HepG2 (cell line): ENCODE data around the gene PSMD12. TPM values are rescaled to one million over a fixed set of nuclear protein-coding genes. Genes with fewer than 3 reads are reported as not detected.

Experiments
- FOXO4 ChIP-seq: sonication (generic); formaldehyde crosslinking; conservative IDR thresholded peaks from 2 replicates; pipeline ENCODE4 v1.8.1; 2023; ENCODE audit warnings: missing genetic modification reagents
- KAT2B ChIP-seq: fragments of 150-350 bp; IDR thresholded peaks from 2 replicates; pipeline ENCODE4 v1.6.1; 2014; ENCODE audit warnings: low read depth, low read length, borderline replicate concordance
- MIER3 ChIP-seq: IDR thresholded peaks from 2 replicates; pipeline ENCODE4 v1.6.1; 2016; ENCODE audit warnings: missing compliant biosample characterization, borderline replicate concordance
- NCOA1 ChIP-seq: sonication (generic); formaldehyde crosslinking; IDR thresholded peaks from 2 replicates; pipeline ENCODE4 v1.9.0; 2021; ENCODE audit warnings: missing genetic modification reagents
- NFAT5 ChIP-seq: sonication (generic); formaldehyde crosslinking; IDR thresholded peaks from 2 replicates; pipeline ENCODE4 v1.4.0; 2020; ENCODE audit warnings: missing genetic modification reagents
- NFIB ChIP-seq: sonication (generic); formaldehyde crosslinking; IDR thresholded peaks from 2 replicates; pipeline ENCODE4 v1.9.0; 2021; ENCODE audit warnings: missing genetic modification reagents, mild to moderate bottlenecking, borderline replicate concordance
- NFYB ChIP-seq: sonication (generic); formaldehyde crosslinking; IDR thresholded peaks from 2 replicates; pipeline ENCODE4 v1.4.0; 2020; ENCODE audit warnings: missing genetic modification reagents
- NKX3-1 ChIP-seq: sonication (generic); formaldehyde crosslinking; IDR thresholded peaks from 2 replicates; pipeline ENCODE4 v1.5.0; 2020; ENCODE audit warnings: missing genetic modification reagents
- RARG ChIP-seq: sonication (generic); formaldehyde crosslinking; IDR thresholded peaks from 2 replicates; pipeline ENCODE4 v1.4.0; 2020; ENCODE audit warnings: low read depth, mild to moderate bottlenecking, missing genetic modification reagents
- RNF219 ChIP-seq: sonication (generic); formaldehyde crosslinking; IDR thresholded peaks from 2 replicates; pipeline ENCODE4 v1.5.0; 2020; ENCODE audit warnings: mild to moderate bottlenecking, missing genetic modification reagents
- SMARCE1 ChIP-seq: fragments of 450-650 bp; IDR thresholded peaks from 2 replicates; pipeline ENCODE4 v1.6.1; 2017; ENCODE audit warnings: borderline replicate concordance
- SP1 ChIP-seq, 2 experiments: fragments of 450-650 bp in 1 of 2; sonication (generic) in 1 of 2; formaldehyde crosslinking in 1 of 2; IDR thresholded peaks; 2 replicates each; pipeline versions ENCODE4 v1.4.0 to v1.6.1; 2016 to 2020; ENCODE audit warnings: missing genetic modification reagents in 1 of 2
- ZBTB25 ChIP-seq: IDR thresholded peaks from 2 replicates; pipeline ENCODE4 v1.6.1; 2018; ENCODE audit warnings: missing genetic modification reagents
- ZIK1 ChIP-seq: sonication (generic); formaldehyde crosslinking; IDR thresholded peaks from 2 replicates; pipeline ENCODE4 v1.5.0; 2020; ENCODE audit warnings: mild to moderate bottlenecking, low read depth, missing genetic modification reagents, borderline replicate concordance
- ZNF317 ChIP-seq: sonication (generic); formaldehyde crosslinking; IDR thresholded peaks from 2 replicates; pipeline ENCODE4 v1.5.0; 2020; ENCODE audit warnings: mild to moderate bottlenecking, missing genetic modification reagents
- ZNF773 ChIP-seq: sonication (generic); formaldehyde crosslinking; IDR thresholded peaks from 2 replicates; pipeline ENCODE4 v1.4.0; 2020; ENCODE audit warnings: missing genetic modification reagents, borderline replicate concordance
- polyA plus RNA-seq, 8 experiments: library from polyadenylated mRNA; depleted of rRNA in 3 of 8; stranded (reverse) in 7 of 8; unstranded in 1 of 8; fragments of >200 nt; fragmentation: Illumina TruSeq in 4 of 8; extraction: Trizol in 4 of 8; gene quantifications; 2 replicates each; pipeline versions ENCODE4 v1.2.1 to v1.2.3, GENCODE V29; 2011 to 2016; ENCODE audit warnings: low read depth in 4 of 8, missing spikeins in 1 of 8, mixed read lengths in 1 of 8; ENCODE audit not compliant: insufficient read depth in 1 of 8
- total RNA-seq, 5 experiments: library from RNA; depleted of rRNA; stranded (reverse); fragments of >200 nt; fragmentation: Illumina TruSeq; extraction: Trizol; gene quantifications; 2 replicates each; pipeline ENCODE4 v1.2.3, GENCODE V29; 2016; ENCODE audit warnings: low read depth in 1 of 5

Gene PSMD12
- total and polyA plus RNA-seq, 2 of the 13 experiments (the other 11 are each of a cell fraction or from before 2014, with no cell fraction given), result 27.4 to 71.7 TPM

GRCh38 chr17:67293251-67294203 lies 72.8 kb downstream of the PSMD12 start (continued):
- TF ChIP-seq RARG (CRISPR knock-in tag), result no peak
- no peak for TF ChIP-seq NFYB (CRISPR knock-in tag)
- TF ChIP-seq NCOA1 (CRISPR knock-in tag), result no peak
- no peak for TF ChIP-seq FOXO4
- no peak for TF ChIP-seq SP1 (IDR thresholded peaks at IDR 0.05)
- TF ChIP-seq SP1 (CRISPR knock-in tag; IDR thresholded peaks at IDR 0.05), result no peak
- TF ChIP-seq ZIK1 (CRISPR knock-in tag), result no peak
- TF ChIP-seq RNF219 (CRISPR knock-in tag), result no peak
- no peak for TF ChIP-seq ZNF773 (CRISPR knock-in tag)
- peak; percentile 64; the same call in 1 of the 2 replicates for TF ChIP-seq ZNF317 (CRISPR knock-in tag)
- no peak for TF ChIP-seq KAT2B
- no peak for TF ChIP-seq ZBTB25
- TF ChIP-seq NFAT5 (CRISPR knock-in tag), result no peak
- no peak for TF ChIP-seq NFIB
- TF ChIP-seq SMARCE1, result no peak
- 0 out of 2 replicates have a peak, but pooled peaks have one; percentile 24 for TF ChIP-seq MIER3 (CRISPR knock-in tag)
- TF ChIP-seq NKX3-1 (CRISPR knock-in tag), result no peak
